ENCODE results near the gene CCM2L. TPM values are rescaled to one million over a fixed set of nuclear protein-coding genes. Genes with fewer than 3 reads are reported as not detected.
A peak's percentile ranks its signal among the peaks of the same experiment; 100 is the strongest.

Gene CCM2L
- total RNA-seq, 1 donor from 2014 or later: 6.3 TPM

GRCh38 chr20:31984981-31985471 is 25.2 kb upstream of the CCM2L start:
- peak; percentile 86 for DNase-seq
- peaks cover 35% of the 10 kb centered on the region for H3K4me1 Mint-ChIP-seq (ENCODE audit: low read depth, unreplicated experiment)
- no peak for TF ChIP-seq CTCF (IDR thresholded peaks at IDR 0.05; ENCODE audit: partially characterized antibody, unreplicated experiment)
- peaks cover 16% of the 10 kb centered on the region for H3K9me3 Mint-ChIP-seq (ENCODE audit: unreplicated experiment)
- peaks cover 14% of the 10 kb centered on the region for H3K36me3 Mint-ChIP-seq (ENCODE audit: unreplicated experiment)
- no peak overlapping the region for H3K27ac Mint-ChIP-seq (ENCODE audit: unreplicated experiment)
- H3K4me3 Mint-ChIP-seq (ENCODE audit: unreplicated experiment): no peak overlapping the region
- peaks cover 19% of the 10 kb centered on the region for H3K27me3 Mint-ChIP-seq (ENCODE audit: unreplicated experiment)

GRCh38 chr20:31987744-31988143 is 22.5 kb upstream of the CCM2L start:
- Mint-ChIP-seq H3K4me1 (ENCODE audit: low read depth, unreplicated experiment) (peaks cover 43% of the 10 kb centered on the region), H3K36me3 (ENCODE audit: unreplicated experiment) (peaks cover 11% of the 10 kb centered on the region), H3K27ac (ENCODE audit: unreplicated experiment) (no peak overlapping the region), H3K9me3 (ENCODE audit: unreplicated experiment) (peaks cover 19% of the 10 kb centered on the region), H3K27me3 (ENCODE audit: unreplicated experiment) (peaks cover 19% of the 10 kb centered on the region), H3K4me3 (ENCODE audit: unreplicated experiment) (no peak overlapping the region)
- TF ChIP-seq CTCF (IDR thresholded peaks at IDR 0.05; ENCODE audit: partially characterized antibody, unreplicated experiment): no peak
- DNase-seq: no peak

GRCh38 chr20:31988430-31989015 is 21.7 kb upstream of the CCM2L start:
- Mint-ChIP-seq H3K9me3 (ENCODE audit: unreplicated experiment) (peaks cover 15% of the 10 kb centered on the region), H3K27me3 (ENCODE audit: unreplicated experiment) (peaks cover 16% of the 10 kb centered on the region), H3K27ac (ENCODE audit: unreplicated experiment) (peak overlapping the region; percentile 1), H3K4me3 (ENCODE audit: unreplicated experiment) (peak overlapping the region; percentile 3), H3K36me3 (ENCODE audit: unreplicated experiment) (peaks cover 4% of the 10 kb centered on the region), H3K4me1 (ENCODE audit: low read depth, unreplicated experiment) (peaks cover 37% of the 10 kb centered on the region)
- no peak for DNase-seq
- TF ChIP-seq CTCF (IDR thresholded peaks at IDR 0.05; ENCODE audit: partially characterized antibody, unreplicated experiment): no peak

GRCh38 chr20:31989030-31989645 is 21.1 kb upstream of the CCM2L start:
- peaks cover 39% of the 10 kb centered on the region for H3K4me1 Mint-ChIP-seq (ENCODE audit: low read depth, unreplicated experiment)
- H3K36me3 Mint-ChIP-seq (ENCODE audit: unreplicated experiment): peaks cover 4% of the 10 kb centered on the region
- no peak for TF ChIP-seq CTCF (IDR thresholded peaks at IDR 0.05; ENCODE audit: partially characterized antibody, unreplicated experiment)
- H3K27me3 Mint-ChIP-seq (ENCODE audit: unreplicated experiment): peaks cover 19% of the 10 kb centered on the region
- H3K9me3 Mint-ChIP-seq (ENCODE audit: unreplicated experiment): peaks cover 17% of the 10 kb centered on the region
- peak overlapping the region; percentile 1 for H3K27ac Mint-ChIP-seq (ENCODE audit: unreplicated experiment)
- H3K4me3 Mint-ChIP-seq (ENCODE audit: unreplicated experiment): peak overlapping the region; percentile 3
- DNase-seq: no peak
